OCI-LY1 (cell line): ENCODE measurements around the gene NDFIP1.

Experiments used
- H2AFZ ChIP-seq: fragments of 200-600 bp; sonication (generic), shearing (Covaris generic); 2 replicates; pipeline ENCODE4 v1.6.0; 2014; ENCODE audit warnings: antibody characterized with exemption, mild to moderate bottlenecking, low read length
- H3F3A ChIP-seq: fragments of 200-600 bp; sonication (generic), shearing (Covaris generic); 2 replicates; pipeline ENCODE4 v1.6.0; 2014; ENCODE audit warnings: mild to moderate bottlenecking, antibody characterized with exemption, low read length, moderate library complexity; ENCODE audit not compliant: insufficient read depth
- H3K27ac ChIP-seq: fragments of 200-600 bp; sonication (generic); 2 replicates; pipeline ENCODE4 v1.5.1; 2014; ENCODE audit warnings: low read length, mixed run types, mild to moderate bottlenecking, low read depth; ENCODE audit not compliant: poor library complexity, severe bottlenecking
- H3K27me3 ChIP-seq: fragments of 200-600 bp; sonication (generic); 2 replicates; pipeline ENCODE4 v1.6.0; 2014; ENCODE audit warnings: antibody characterized with exemption, mild to moderate bottlenecking, low read length, moderate library complexity; ENCODE audit not compliant: insufficient read depth
- H3K36me3 ChIP-seq: fragments of 200-600 bp; sonication (generic); 2 replicates; pipeline ENCODE4 v1.6.1; 2014; ENCODE audit warnings: mild to moderate bottlenecking, antibody characterized with exemption, low read length, moderate library complexity, mixed read lengths; ENCODE audit not compliant: insufficient read depth
- H3K4me1 ChIP-seq: fragments of 200-600 bp; sonication (generic); 2 replicates; pipeline ENCODE4 v1.5.1; 2014; ENCODE audit warnings: mild to moderate bottlenecking, low read length, moderate library complexity; ENCODE audit not compliant: insufficient read depth, severe bottlenecking
- H3K4me2 ChIP-seq: fragments of 200-600 bp; sonication (generic), shearing (Covaris generic); 2 replicates; pipeline ENCODE4 v1.6.1; 2014; ENCODE audit warnings: low read length
- H3K4me3 ChIP-seq: fragments of 200-600 bp; sonication (generic); 2 replicates; pipeline ENCODE4 v1.5.1; 2014; ENCODE audit warnings: low read length, low read depth, mild to moderate bottlenecking, mixed read lengths; ENCODE audit not compliant: poor library complexity, severe bottlenecking
- H3K79me2 ChIP-seq: fragments of 200-600 bp; shearing (Covaris generic); 2 replicates; pipeline ENCODE4 v1.6.1; 2016; ENCODE audit warnings: mixed run types, low read length, mixed read lengths; ENCODE audit not compliant: insufficient read depth
- H3K9ac ChIP-seq: fragments of 200-600 bp; sonication (generic), shearing (Covaris generic); 2 replicates; pipeline ENCODE4 v1.6.1; 2014; ENCODE audit warnings: mild to moderate bottlenecking, low read length, mixed read lengths
- H3K9me2 ChIP-seq: fragments of 200-600 bp; sonication (generic), shearing (Covaris generic); 2 replicates; pipeline ENCODE4 v1.6.1; 2014; ENCODE audit warnings: low read depth, mild to moderate bottlenecking, low read length, mixed read lengths
- H3K9me3 ChIP-seq: fragments of 200-600 bp; shearing (Covaris generic); 2 replicates; pipeline ENCODE4 v1.6.1; 2014; ENCODE audit warnings: low read length, mixed read lengths
- H4K20me1 ChIP-seq: fragments of 200-600 bp; sonication (generic), shearing (Covaris generic); 2 replicates; pipeline ENCODE4 v1.6.0; 2016; ENCODE audit warnings: mild to moderate bottlenecking, low read length; ENCODE audit not compliant: insufficient read depth
- CTCF ChIP-seq: fragments of 200-600 bp; sonication (generic), shearing (Covaris generic); IDR thresholded peaks from 2 replicates; pipeline ENCODE4 v1.5.1; 2017; ENCODE audit warnings: mild to moderate bottlenecking, antibody characterized with exemption, low read length, moderate library complexity, mixed read lengths
- EZH2 ChIP-seq: fragments of 200-600 bp; sonication (generic), shearing (Covaris generic); IDR thresholded peaks from 2 replicates; pipeline ENCODE4 v1.8.0; 2017; ENCODE audit warnings: borderline replicate concordance, mixed run types, mild to moderate bottlenecking, antibody characterized with exemption, low read length, moderate library complexity, mixed read lengths

Gene NDFIP1

DNA sequence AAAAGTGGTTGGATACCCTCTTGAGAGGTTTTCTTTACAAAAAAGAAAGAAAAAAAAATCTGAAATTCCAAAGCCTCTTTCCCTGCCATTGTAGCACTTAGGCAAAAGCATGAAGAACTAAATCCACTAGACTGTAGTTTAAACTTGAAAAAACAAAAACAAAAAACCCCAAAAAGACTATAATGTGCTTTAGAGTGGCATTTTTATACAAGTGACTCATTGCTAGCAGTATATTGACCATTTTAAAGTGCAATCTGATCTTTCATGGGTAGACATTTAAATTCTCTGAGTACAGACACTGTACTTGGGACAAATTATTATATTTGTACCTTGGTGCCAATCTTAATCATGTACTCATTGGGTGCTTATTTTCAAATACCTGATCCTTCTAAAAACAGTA is 50.8 kb downstream of the NDFIP1 start:
- Histone ChIP-seq H3F3A (no peaks in the 10 kb centered on the region), H3K9me3 (no peaks in the 10 kb centered on the region), H3K27ac (no peak overlapping the region), H3K4me1 (no peaks in the 10 kb centered on the region), H2AFZ (no peak overlapping the region), H3K4me3 (no peak overlapping the region), H3K27me3 (no peaks in the 10 kb centered on the region; the same call in 1 of the 2 replicates), H3K9ac (no peak overlapping the region), H4K20me1 (no peaks in the 10 kb centered on the region), H3K36me3 (no peaks in the 10 kb centered on the region), H3K4me2 (no peak overlapping the region), H3K79me2 (no peaks in the 10 kb centered on the region), H3K9me2 (no peaks in the 10 kb centered on the region)
- TF ChIP-seq EZH2: no peak
- TF ChIP-seq CTCF: no peak

- no peaks in the 10 kb centered on the region for H3K9me2 ChIP-seq
- no peak overlapping the region for H3K9ac ChIP-seq
- H3K27ac ChIP-seq: no peak overlapping the region
- H3K9me3 ChIP-seq: no peaks in the 10 kb centered on the region
- no peak overlapping the region for H3K4me3 ChIP-seq
- no peaks in the 10 kb centered on the region for H3K4me1 ChIP-seq
- no peak for TF ChIP-seq EZH2
- no peaks in the 10 kb centered on the region for H4K20me1 ChIP-seq
- H3K36me3 ChIP-seq: no peaks in the 10 kb centered on the region
- H2AFZ ChIP-seq: no peak overlapping the region
- no peaks in the 10 kb centered on the region; the same call in 1 of the 2 replicates for H3K27me3 ChIP-seq
- H3K4me2 ChIP-seq: no peak overlapping the region
- H3F3A ChIP-seq: no peaks in the 10 kb centered on the region
- H3K79me2 ChIP-seq: no peaks in the 10 kb centered on the region
Observed at GRCh38 chr5:142164315-142164714, 55.7 kb downstream of the NDFIP1 start.

DNA sequence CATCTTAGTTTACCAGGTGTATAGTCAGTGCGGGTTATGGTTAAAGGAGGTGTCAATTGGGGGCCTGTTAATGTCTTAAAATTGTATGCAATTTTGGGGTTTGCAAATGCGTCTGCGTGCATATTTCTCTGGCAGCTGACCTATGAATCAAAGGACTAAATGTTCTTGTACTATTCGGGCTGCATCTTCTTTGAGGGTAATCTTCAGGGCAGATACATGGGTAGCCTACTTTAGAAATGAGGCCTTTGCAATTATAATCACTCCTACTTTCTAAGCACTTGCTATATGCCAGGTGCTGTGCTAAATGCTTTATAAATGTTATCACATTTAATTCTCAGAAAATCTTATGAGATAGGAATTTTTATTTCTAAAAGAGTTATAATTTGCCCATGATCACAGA is 58.2 kb downstream of the NDFIP1 start:
- Histone ChIP-seq H3K4me1 (no peaks in the 10 kb centered on the region), H3K4me2 (no peak overlapping the region), H3K36me3 (no peaks in the 10 kb centered on the region), H3K4me3 (no peak overlapping the region), H3K27me3 (no peaks in the 10 kb centered on the region; the same call in 1 of the 2 replicates), H3K9ac (no peak overlapping the region), H3K9me2 (no peaks in the 10 kb centered on the region), H3K27ac (no peak overlapping the region), H3F3A (no peaks in the 10 kb centered on the region), H2AFZ (no peak overlapping the region), H3K9me3 (no peaks in the 10 kb centered on the region), H4K20me1 (no peaks in the 10 kb centered on the region), H3K79me2 (no peaks in the 10 kb centered on the region)
- TF ChIP-seq CTCF (no peak), EZH2 (no peak)

GRCh38 chr5:142167458-142167857 is 58.9 kb downstream of the NDFIP1 start:
- Histone ChIP-seq H3K79me2 (no peaks in the 10 kb centered on the region), H3K9me3 (no peaks in the 10 kb centered on the region), H3K36me3 (no peaks in the 10 kb centered on the region), H3K27me3 (no peaks in the 10 kb centered on the region; the same call in 1 of the 2 replicates), H3K27ac (no peak overlapping the region), H2AFZ (no peak overlapping the region), H3F3A (no peaks in the 10 kb centered on the region), H3K4me2 (no peak overlapping the region), H3K4me3 (no peak overlapping the region), H3K9ac (no peak overlapping the region), H4K20me1 (no peaks in the 10 kb centered on the region), H3K4me1 (no peaks in the 10 kb centered on the region), H3K9me2 (no peaks in the 10 kb centered on the region)
- TF ChIP-seq EZH2 (no peak), CTCF (no peak)
